SK-N-MC (cell line): ENCODE measurements around the gene AK5.

Source experiments
- DNase-seq: peaks from one replicate; pipeline ENCODE4 v3.0.0-alpha.2; 2011; ENCODE audit warnings: low read depth, low spot score
- H3K27ac ChIP-seq: fragments of 200-600 bp; sonication (generic); 2 replicates; pipeline ENCODE4 v1.5.1; 2016; ENCODE audit warnings: mixed run types
- H3K36me3 ChIP-seq: fragments of 200-600 bp; sonication (generic); 2 replicates; pipeline ENCODE4 v1.6.1; 2017; ENCODE audit warnings: antibody characterized with exemption, low read length, mixed read lengths; ENCODE audit not compliant: insufficient read depth
- H3K4me3 ChIP-seq: fragments of 200-600 bp; sonication (generic); 2 replicates; pipeline ENCODE4 v1.5.1; 2016
- H3K9ac ChIP-seq: fragments of 200-600 bp; sonication (generic); 2 replicates; pipeline ENCODE4 v1.8.0; 2017; ENCODE audit warnings: mixed run types, mixed read lengths; ENCODE audit not compliant: insufficient read length
- H3K9me3 ChIP-seq: fragments of 200-600 bp; sonication (generic); 2 replicates; pipeline ENCODE4 v1.6.1; 2017; ENCODE audit warnings: low read depth, mild to moderate bottlenecking, antibody characterized with exemption, low read length, moderate library complexity, mixed read lengths
- EZH2 ChIP-seq: fragments of 200-600 bp; sonication (generic); IDR thresholded peaks from one replicate; pipeline ENCODE4 v1.6.1; 2017; ENCODE audit warnings: antibody characterized with exemption
- FOXP2 ChIP-seq: optimal IDR thresholded peaks from 2 replicates; pipeline ENCODE3; 2011; ENCODE audit warnings: mild to moderate bottlenecking, moderate library complexity; ENCODE audit not compliant: insufficient read depth; ENCODE audit errors: extremely low read length, control extremely low read depth
- POLR2AphosphoS5 ChIP-seq: IDR thresholded peaks from 2 replicates; pipeline ENCODE4 v1.6.1; 2012; ENCODE audit warnings: mild to moderate bottlenecking, low read depth, low read length, borderline replicate concordance

AK5 gene

DNA sequence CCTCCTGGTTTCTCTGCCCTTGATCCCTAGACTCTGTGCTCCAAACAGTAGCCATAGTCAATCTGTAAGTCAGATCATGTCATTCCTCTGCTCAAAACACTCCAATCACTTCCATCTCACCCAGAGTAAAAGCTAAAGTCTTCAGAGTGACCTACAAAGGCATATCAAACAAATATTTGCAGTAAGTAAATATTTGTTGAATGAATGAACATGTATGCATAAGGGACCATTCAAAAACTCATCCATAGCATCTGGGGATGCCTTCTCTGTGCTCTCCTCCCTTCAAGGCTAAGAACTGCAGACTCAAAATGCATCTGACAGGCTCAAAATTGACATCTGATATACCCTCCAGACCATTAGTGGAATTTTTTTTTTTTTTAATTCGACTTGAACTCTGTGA, 18.1 kb upstream of the AK5 start:
- Histone ChIP-seq H3K9me3 (no peaks in the 10 kb centered on the region), H3K9ac (no peak overlapping the region), H3K4me3 (no peak overlapping the region), H3K36me3 (no peaks in the 10 kb centered on the region), H3K27ac (no peak overlapping the region)
- no peak for TF ChIP-seq FOXP2
- TF ChIP-seq POLR2AphosphoS5: no peak
- no peak for TF ChIP-seq EZH2
- DNase-seq: no peak

DNA sequence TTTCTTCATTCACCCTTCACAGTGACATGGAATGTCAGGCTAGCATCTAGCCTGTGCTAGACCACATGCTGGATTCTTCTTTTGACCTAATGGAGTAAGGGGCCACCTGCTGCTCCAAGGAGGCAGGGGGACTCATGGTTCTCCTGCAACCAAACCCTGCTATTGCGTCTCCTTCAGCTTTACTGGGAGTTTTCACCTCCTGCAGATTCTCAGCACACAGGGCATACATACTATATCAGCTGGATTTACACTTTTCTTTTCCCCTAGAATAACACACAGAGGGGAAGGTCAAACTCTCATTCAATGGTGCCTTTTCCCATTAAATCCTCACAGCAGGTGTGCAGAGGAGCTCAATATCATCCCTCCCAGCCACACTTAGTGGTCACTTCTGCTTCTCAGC, 16.6 kb upstream of the AK5 start:
- Histone ChIP-seq H3K9ac (no peak overlapping the region), H3K4me3 (no peak overlapping the region), H3K27ac (no peak overlapping the region), H3K36me3 (no peaks in the 10 kb centered on the region), H3K9me3 (no peaks in the 10 kb centered on the region)
- DNase-seq: no peak
- TF ChIP-seq FOXP2: no peak
- no peak for TF ChIP-seq POLR2AphosphoS5
- TF ChIP-seq EZH2: no peak

DNA sequence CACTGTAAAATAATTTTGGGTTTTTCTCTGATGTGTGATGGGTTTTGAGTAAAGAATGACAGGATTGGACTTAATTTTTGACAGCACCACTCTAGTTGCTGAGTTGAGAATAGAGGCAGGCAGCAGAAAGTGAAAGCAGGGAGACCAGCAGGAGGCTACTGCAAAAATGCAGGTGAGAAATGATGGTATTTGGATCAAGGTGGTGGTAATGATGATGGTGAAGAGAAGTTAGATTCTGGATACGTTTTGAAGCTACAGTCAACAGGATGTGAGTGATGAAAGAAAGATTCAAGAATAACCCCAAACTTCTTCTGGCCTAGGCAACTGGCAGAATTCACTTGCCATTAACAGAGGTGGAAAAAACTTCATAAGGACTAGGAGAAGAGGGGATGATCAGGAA, 14.8 kb upstream of the AK5 start:
- H3K9ac ChIP-seq: no peak overlapping the region
- no peaks in the 10 kb centered on the region for H3K9me3 ChIP-seq
- TF ChIP-seq EZH2 (no peak), POLR2AphosphoS5 (no peak), FOXP2 (no peak)
- no peak for DNase-seq
- no peak overlapping the region for H3K4me3 ChIP-seq
- H3K36me3 ChIP-seq: no peaks in the 10 kb centered on the region
- H3K27ac ChIP-seq: no peak overlapping the region

DNA sequence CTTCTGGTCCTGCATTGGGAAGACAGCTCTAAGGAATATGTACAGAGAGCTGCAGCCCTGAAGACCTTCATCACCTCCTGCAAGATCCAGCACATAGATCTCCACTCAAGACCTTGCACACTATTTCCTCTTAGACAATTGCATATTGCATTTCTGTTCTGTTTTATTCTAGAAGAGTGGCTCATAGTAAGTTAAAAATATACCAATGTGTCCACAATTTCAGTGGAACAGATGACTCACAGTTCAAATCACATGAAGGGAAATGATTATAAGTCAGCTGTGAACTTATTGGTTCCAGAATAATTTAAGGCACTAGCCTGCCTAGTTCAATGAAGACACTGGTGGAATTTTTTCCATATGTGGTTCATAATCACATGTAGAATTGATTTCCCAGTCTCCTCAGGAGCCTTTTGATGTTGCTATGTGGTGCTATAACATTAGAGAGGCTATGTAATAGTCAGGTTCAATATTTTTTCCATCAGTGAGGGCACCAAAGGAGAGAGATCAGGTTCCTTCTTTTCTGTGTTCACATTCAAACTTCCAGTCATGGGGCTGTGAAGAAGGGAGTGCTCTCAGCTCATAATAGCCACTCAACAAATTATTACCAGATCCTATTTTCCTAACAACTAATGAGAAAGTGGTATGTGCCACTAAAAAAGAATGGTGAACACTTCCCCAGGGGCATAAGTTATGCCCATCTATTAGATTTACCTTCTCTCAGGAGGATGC, 9.8 kb upstream of the AK5 start:
- DNase-seq: no peak
- TF ChIP-seq FOXP2 (no peak), EZH2 (no peak), POLR2AphosphoS5 (no peak)
- no peaks in the 10 kb centered on the region for H3K36me3 ChIP-seq
- H3K4me3 ChIP-seq: no peak overlapping the region
- H3K9ac ChIP-seq: no peak overlapping the region
- no peaks in the 10 kb centered on the region for H3K9me3 ChIP-seq
- H3K27ac ChIP-seq: no peak overlapping the region

DNA sequence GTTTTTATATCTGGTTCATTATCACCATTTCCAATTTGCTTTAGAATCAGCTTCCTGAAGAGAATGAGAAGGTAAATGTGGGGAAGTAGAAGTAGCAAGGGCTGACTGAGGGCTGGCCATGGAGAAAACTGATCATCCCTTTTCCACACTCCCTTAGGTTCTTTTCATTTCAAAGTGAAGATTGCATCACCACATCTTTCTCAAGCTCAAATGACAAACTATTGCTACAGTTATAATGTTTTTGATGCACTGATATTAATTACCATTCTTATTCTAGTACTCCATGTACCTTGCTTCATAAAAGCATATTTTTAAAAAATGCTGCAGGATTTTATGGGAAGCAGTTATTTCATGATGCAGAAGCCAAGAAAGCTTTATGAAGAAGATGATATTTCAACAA, 7.9 kb upstream of the AK5 start:
- Histone ChIP-seq H3K36me3 (no peaks in the 10 kb centered on the region), H3K9ac (no peak overlapping the region), H3K4me3 (no peak overlapping the region), H3K9me3 (no peaks in the 10 kb centered on the region), H3K27ac (no peak overlapping the region)
- TF ChIP-seq POLR2AphosphoS5: no peak
- TF ChIP-seq EZH2: no peak
- no peak for TF ChIP-seq FOXP2
- no peak for DNase-seq

DNA sequence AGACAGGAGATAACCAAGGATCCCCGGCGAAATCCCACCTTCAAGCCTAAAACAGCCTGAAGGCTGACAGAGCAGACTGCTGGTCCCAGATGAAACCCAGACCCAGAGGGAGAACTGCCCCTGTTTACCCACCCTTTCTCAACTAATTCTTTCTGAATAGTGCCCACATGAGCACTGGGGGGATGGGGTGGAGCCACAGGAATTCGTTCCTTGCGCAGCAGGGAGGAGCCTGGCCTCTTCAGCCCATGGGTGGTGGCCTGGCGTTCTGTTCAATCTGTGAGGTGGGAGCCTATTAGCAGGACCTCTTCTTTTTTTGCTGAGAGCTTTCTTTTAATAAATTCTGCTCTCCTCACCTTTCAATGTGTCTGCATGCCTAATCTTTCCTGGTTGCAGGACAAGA, 6.6 kb upstream of the AK5 start:
- DNase-seq: no peak
- TF ChIP-seq FOXP2 (no peak), EZH2 (no peak), POLR2AphosphoS5 (no peak)
- no peak overlapping the region for H3K9ac ChIP-seq
- no peaks in the 10 kb centered on the region for H3K9me3 ChIP-seq
- no peak overlapping the region for H3K27ac ChIP-seq
- H3K36me3 ChIP-seq: no peaks in the 10 kb centered on the region
- no peak overlapping the region for H3K4me3 ChIP-seq

DNA sequence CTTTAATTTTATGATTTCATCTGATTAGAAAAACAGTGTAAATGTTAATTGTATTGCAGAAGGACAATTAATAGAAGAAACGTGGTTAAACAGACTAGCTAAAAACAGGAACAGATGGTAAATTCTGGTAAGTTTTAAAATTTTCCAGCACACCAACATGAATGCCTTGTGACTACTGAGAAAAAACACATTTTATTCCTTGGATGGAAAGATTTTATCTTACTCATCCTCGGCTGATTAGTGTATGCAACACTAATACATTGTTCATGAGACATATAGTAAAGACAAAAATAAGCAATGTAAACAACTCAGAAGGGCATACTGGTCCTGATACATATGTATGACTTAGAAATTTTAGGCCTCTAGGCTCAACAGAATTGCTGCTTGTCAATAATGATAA, 4.9 kb upstream of the AK5 start:
- no peak overlapping the region for H3K27ac ChIP-seq
- TF ChIP-seq FOXP2 (no peak), EZH2 (no peak), POLR2AphosphoS5 (no peak)
- no peaks in the 10 kb centered on the region for H3K36me3 ChIP-seq
- no peak overlapping the region for H3K4me3 ChIP-seq
- H3K9ac ChIP-seq: no peak overlapping the region
- H3K9me3 ChIP-seq: no peaks in the 10 kb centered on the region
- DNase-seq: no peak

DNA sequence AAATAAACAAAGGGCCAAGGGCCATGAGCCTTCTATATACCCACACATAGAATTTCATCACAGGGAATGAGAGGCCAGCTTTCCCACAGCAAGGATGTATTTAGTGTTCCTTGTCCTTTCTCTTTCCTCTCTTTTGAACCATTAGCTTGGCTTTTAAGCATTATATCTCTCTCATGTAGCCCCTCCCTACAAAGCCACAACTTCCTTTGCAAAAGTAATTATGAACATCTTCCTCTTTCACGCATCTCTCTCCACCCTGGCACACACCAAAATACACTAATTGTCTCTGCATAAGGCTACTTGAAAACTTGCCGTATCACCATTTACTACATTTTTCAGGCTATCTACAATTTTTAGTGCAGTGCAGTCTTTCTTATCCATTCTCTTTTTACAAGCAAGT, 1.9 kb upstream of the AK5 start:
- DNase-seq: no peak
- TF ChIP-seq POLR2AphosphoS5: no peak
- no peak for TF ChIP-seq FOXP2
- no peak for TF ChIP-seq EZH2
- Histone ChIP-seq H3K9ac (no peak overlapping the region), H3K4me3 (no peak overlapping the region), H3K27ac (no peak overlapping the region), H3K36me3 (no peaks in the 10 kb centered on the region), H3K9me3 (no peaks in the 10 kb centered on the region)

DNA sequence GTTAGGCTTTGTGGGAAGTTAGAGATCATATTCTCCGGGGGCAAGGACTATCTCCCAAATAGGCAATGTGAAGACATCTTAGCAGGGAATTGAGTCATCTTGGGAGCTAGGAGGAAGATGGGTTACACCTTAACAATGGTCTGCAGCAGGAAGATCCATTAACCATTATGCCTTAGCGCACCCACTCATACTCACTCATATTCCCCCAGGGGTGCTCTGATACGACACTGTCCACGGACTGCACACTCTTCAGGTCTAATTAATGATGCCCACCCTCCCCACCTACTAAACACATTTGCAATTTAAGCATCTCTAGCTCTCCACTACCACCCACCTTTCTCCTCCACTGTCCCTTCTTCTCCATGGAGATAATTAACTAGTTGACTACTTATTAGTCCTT, 857 bp upstream of the AK5 start:
- no peaks in the 10 kb centered on the region for H3K9me3 ChIP-seq
- H3K9ac ChIP-seq: no peak overlapping the region
- H3K4me3 ChIP-seq: no peak overlapping the region
- H3K27ac ChIP-seq: no peak overlapping the region
- no peak for DNase-seq
- H3K36me3 ChIP-seq: no peaks in the 10 kb centered on the region
- TF ChIP-seq EZH2 (no peak), POLR2AphosphoS5 (no peak), FOXP2 (no peak)

DNA sequence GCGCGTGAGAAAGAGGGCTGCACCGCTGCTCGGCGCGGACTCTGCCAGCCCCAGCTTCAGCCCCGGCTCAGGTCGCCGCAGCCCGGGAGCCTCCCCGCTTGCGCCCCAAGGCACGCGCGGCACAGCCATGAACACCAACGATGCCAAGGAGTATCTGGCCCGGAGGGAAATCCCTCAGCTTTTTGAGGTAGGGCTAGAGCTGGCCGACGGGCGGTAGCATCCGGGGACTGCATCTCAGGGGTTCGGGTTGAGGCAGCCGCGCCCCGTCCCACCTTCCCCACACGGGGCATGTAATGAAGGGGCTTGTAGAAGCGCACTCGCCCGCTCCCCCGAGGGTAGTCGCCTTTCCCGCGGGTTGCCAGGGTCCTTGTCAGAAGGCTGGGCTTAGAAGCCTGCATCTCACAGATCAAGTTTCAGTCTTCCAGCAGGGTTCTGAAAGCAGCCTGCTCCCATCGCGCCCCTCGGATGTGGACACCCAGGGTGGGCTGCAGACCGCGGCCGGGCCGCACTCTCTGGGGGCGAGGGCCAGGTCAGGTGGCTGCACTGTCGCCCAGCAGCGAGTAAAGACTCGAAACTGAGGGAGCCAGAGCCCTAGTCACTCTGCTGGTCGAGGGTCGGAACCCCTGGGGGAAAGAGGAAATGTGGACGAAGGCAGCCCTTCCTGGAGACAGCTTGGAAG, 507 bp downstream of the AK5 start:
- no peak for DNase-seq
- no peaks in the 10 kb centered on the region for H3K9me3 ChIP-seq
- H3K36me3 ChIP-seq: no peaks in the 10 kb centered on the region
- H3K4me3 ChIP-seq: peak overlapping the region; percentile 82
- TF ChIP-seq FOXP2 (no peak), POLR2AphosphoS5 (no peak), EZH2 (no peak)
- H3K9ac ChIP-seq: peak overlapping the region; percentile 54
- H3K27ac ChIP-seq: no peak overlapping the region
